HepG2 (cell line): Measurements from ENCODE around the gene BSG. TPM values are rescaled to one million over a fixed set of nuclear protein-coding genes. Genes with fewer than 3 reads are reported as not detected.
A peak's percentile ranks its signal among the peaks of the same experiment; 100 is the strongest.

ENCODE experiments used
- ATAC-seq: fragments of 200-7000 bp; cut with Tn5 transposase; 3 replicates; pipeline ENCODE4 v1.9.1; 2020; ENCODE audit warnings: mild to moderate bottlenecking, moderate library complexity
- BruUV-seq: library from RNA; stranded (reverse); fragments of 400-500 nt; replicated peaks from 2 replicates; lab custom pipeline; 2021; lab: Mats Ljungman, UMichigan
- CTCF ChIA-PET: fragments of 300-600 bp; formaldehyde crosslinking; extraction: SDS; loops from one replicate; lab custom pipeline; 2021; ENCODE audit warnings: low total read pairs, inconsistent platforms, low intra/inter-chr PET ratio; lab: Yijun Ruan, JAX
- POLR2A ChIA-PET: fragments of 350-600 bp; sonication (Branson Sonifier 250); formaldehyde crosslinking; loops from one replicate; lab custom pipeline; 2020; ENCODE audit warnings: antibody characterized with exemption, inconsistent platforms; lab: Yijun Ruan, JAX
- DNase-seq: peaks from one replicate; pipeline ENCODE4 v3.0.0-alpha.2; 2015; ENCODE audit warnings: low spot score
- FAIRE-seq: peaks from 3 replicates; lab custom pipeline; 2011; peaks lifted over from hg19 to GRCh38; lab: Jason Lieb, UNC
- H2AFZ ChIP-seq: one replicate; pipeline ENCODE4 v1.6.1; 2011; ENCODE audit warnings: low read length, inconsistent platforms
- H3K27ac ChIP-seq: fragments of 300-600 bp; 3 replicates; pipeline ENCODE4 v1.8.0; 2011; ENCODE audit warnings: mixed run types, mild to moderate bottlenecking, mixed read lengths, low read length, inconsistent platforms; ENCODE audit not compliant: insufficient read depth; ENCODE audit errors: extremely low read length
- H3K27me3 ChIP-seq, 2 experiments: fragments of 200-600 bp in 1 of 2; 2 replicates in 1 of 2; 3 replicates in 1 of 2; pipeline versions ENCODE4 v1.6.0 to v1.8.0; 2011; ENCODE audit warnings: low read length in 2 of 2, mild to moderate bottlenecking in 2 of 2, moderate library complexity in 2 of 2, inconsistent platforms in 1 of 2; ENCODE audit not compliant: insufficient read depth in 2 of 2, control insufficient read depth in 1 of 2
- H3K36me3 ChIP-seq, 2 experiments: fragments of 200-600 bp in 1 of 2; replicated peaks in 1 of 2; 2 replicates in 1 of 2; 3 replicates in 1 of 2; pipeline versions ENCODE4 v1.5.1 to v1.8.0; 2011; ENCODE audit warnings: low read length in 2 of 2, inconsistent platforms in 1 of 2; ENCODE audit not compliant: insufficient read depth in 2 of 2, control insufficient read depth in 1 of 2
- H3K4me1 ChIP-seq: 2 replicates; pipeline ENCODE4 v1.5.1; 2012; ENCODE audit warnings: low read length, inconsistent platforms; ENCODE audit not compliant: insufficient read depth
- H3K4me2 ChIP-seq: 2 replicates; pipeline ENCODE4 v1.6.0; 2011; ENCODE audit warnings: low read depth, low read length, inconsistent platforms
- H3K4me3 ChIP-seq, 3 experiments: fragments of 200-600 bp in 1 of 3; sonication (generic), shearing (Covaris generic) in 1 of 3; replicated peaks in 1 of 3; 2 replicates each; pipeline ENCODE4 v1.5.1; 2011 to 2016; ENCODE audit warnings: low read length in 3 of 3, inconsistent platforms in 2 of 3, low read depth in 2 of 3, mild to moderate bottlenecking in 2 of 3, control low read depth in 1 of 3, mixed read lengths in 1 of 3; ENCODE audit not compliant: insufficient read depth in 1 of 3
- H3K79me2 ChIP-seq: one replicate; pipeline ENCODE4 v1.6.1; 2011; ENCODE audit warnings: low read length, inconsistent platforms; ENCODE audit not compliant: insufficient read depth
- H3K9ac ChIP-seq: 2 replicates; pipeline ENCODE4 v1.6.0; 2011; ENCODE audit warnings: mild to moderate bottlenecking, low read depth, low read length, inconsistent platforms; ENCODE audit not compliant: insufficient read depth
- H3K9me3 ChIP-seq: 2 replicates; pipeline ENCODE4 v1.5.1; 2012; ENCODE audit warnings: mild to moderate bottlenecking, low read length
- H4K20me1 ChIP-seq: 2 replicates; pipeline ENCODE4 v1.6.0; 2011; ENCODE audit warnings: inconsistent platforms, mild to moderate bottlenecking, low read length, moderate library complexity; ENCODE audit not compliant: insufficient read depth
- HNRNPL ChIP-seq: fragments of 200-400 bp; formaldehyde crosslinking; IDR thresholded peaks from 2 replicates; pipeline ENCODE4 v1.6.1; 2017; ENCODE audit warnings: mild to moderate bottlenecking, low read depth, low read length
- ZNF142 ChIP-seq: sonication (generic); formaldehyde crosslinking; IDR thresholded peaks from 2 replicates; pipeline ENCODE4 v1.4.0; 2020; ENCODE audit warnings: missing genetic modification reagents
- ZNF570 ChIP-seq: sonication (generic); formaldehyde crosslinking; IDR thresholded peaks from 2 replicates; pipeline ENCODE4 v1.4.0; 2020; ENCODE audit warnings: mild to moderate bottlenecking, missing genetic modification reagents, borderline replicate concordance
- ZSCAN9 ChIP-seq: IDR thresholded peaks from 2 replicates; pipeline ENCODE4 v1.6.1; 2016; ENCODE audit warnings: borderline replicate concordance
- WGBS: methylation state at CpG from one replicate; pipeline ENCODE4 v1.1.6; 2017; ENCODE audit warnings: low lambda C conversion rate; 5-methylcytosine and 5-hydroxymethylcytosine counted together
- in situ Hi-C: cut with HindIII; loops from 2 replicates; pipeline ENCODE4 v1.10.0; 2017; ENCODE audit warnings: low pct_unique_long_range_greater_than_20kb; ENCODE audit not compliant: extremely low pct_ligation_motif_present
- intact Hi-C: fragments of 100-400 bp; cut with micrococcal nuclease; formaldehyde crosslinking; loops from one replicate; pipeline ENCODE4 v1.10.0; 2022; ENCODE audit not compliant: unreplicated experiment
- polyA plus RNA-seq, 8 experiments: library from polyadenylated mRNA; depleted of rRNA in 3 of 8; stranded (reverse) in 7 of 8; unstranded in 1 of 8; fragments of >200 nt; fragmentation: Illumina TruSeq in 4 of 8; extraction: Trizol in 4 of 8; gene quantifications; 2 replicates each; pipeline versions ENCODE4 v1.2.1 to v1.2.3, GENCODE V29; 2011 to 2016; ENCODE audit warnings: low read depth in 4 of 8, missing spikeins in 1 of 8, mixed read lengths in 1 of 8; ENCODE audit not compliant: insufficient read depth in 1 of 8
- total RNA-seq, 5 experiments: library from RNA; depleted of rRNA; stranded (reverse); fragments of >200 nt; fragmentation: Illumina TruSeq; extraction: Trizol; gene quantifications; 2 replicates each; pipeline ENCODE4 v1.2.3, GENCODE V29; 2016; ENCODE audit warnings: low read depth in 1 of 5
- TF ChIP-seq, protein P1 (sequence below): sonication (generic); formaldehyde crosslinking; IDR thresholded peaks from 2 replicates; pipeline ENCODE4 v1.5.0; 2020; ENCODE audit warnings: missing genetic modification reagents

Gene BSG
- total and polyA plus RNA-seq, 2 of the 13 experiments (the other 11 are each of a cell fraction or from before 2014, with no cell fraction given): 309 to 754 TPM

- BruUV-seq: TSS peak; percentile 53
- no peak overlapping the region for H3K4me3 ChIP-seq
These were observed 45.8 kb downstream of the BSG start for GRCh38 chr19:618247-618619.

More at GRCh38 chr19:618247-618619, 45.8 kb downstream of the BSG start:
- no peak overlapping the region for H3K27ac ChIP-seq
- intact Hi-C loops: no loop called here
- no peaks in the 10 kb centered on the region for H3K27me3 ChIP-seq
- no peaks in the 10 kb centered on the region for H3K9me3 ChIP-seq
- no peaks in the 10 kb centered on the region for H3K79me2 ChIP-seq
- WGBS: 97% methylated on average over 12 of the region's 19 CpGs
- 0 out of 2 replicates have a peak, but pooled peaks have one; percentile 19 for TF ChIP-seq HNRNPL
- TF ChIP-seq, protein P1, sequence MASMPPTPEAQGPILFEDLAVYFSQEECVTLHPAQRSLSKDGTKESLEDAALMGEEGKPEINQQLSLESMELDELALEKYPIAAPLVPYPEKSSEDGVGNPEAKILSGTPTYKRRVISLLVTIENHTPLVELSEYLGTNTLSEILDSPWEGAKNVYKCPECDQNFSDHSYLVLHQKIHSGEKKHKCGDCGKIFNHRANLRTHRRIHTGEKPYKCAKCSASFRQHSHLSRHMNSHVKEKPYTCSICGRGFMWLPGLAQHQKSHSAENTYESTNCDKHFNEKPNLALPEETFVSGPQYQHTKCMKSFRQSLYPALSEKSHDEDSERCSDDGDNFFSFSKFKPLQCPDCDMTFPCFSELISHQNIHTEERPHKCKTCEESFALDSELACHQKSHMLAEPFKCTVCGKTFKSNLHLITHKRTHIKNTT (CRISPR knock-in tag): no peak
- TF ChIP-seq ZNF570 (CRISPR knock-in tag): no peak
- TF ChIP-seq ZSCAN9 (CRISPR knock-in tag): no peak
- no peak for TF ChIP-seq ZNF142
- no peak overlapping the region for H3K9ac ChIP-seq
- peaks cover 9 to 25% of the 10 kb centered on the region in 2 experiments; a peak in 4 of 5 replicates for H3K36me3 ChIP-seq
- H2AFZ ChIP-seq: no peak overlapping the region
- no peak for DNase-seq
- ChIA-PET POLR2A (no interaction called here), CTCF (no interaction called here)
- no peaks in the 10 kb centered on the region for H3K4me1 ChIP-seq
- in situ Hi-C loops: no loop called here
- no peak for FAIRE-seq
- H3K4me2 ChIP-seq: no peak overlapping the region
- H4K20me1 ChIP-seq: no peaks in the 10 kb centered on the region
- no peak for ATAC-seq
